Activated CD8-positive, alpha-beta T cell treated with anti-CD3 and anti-CD28 coated beads for 36 hours (primary cell): Measurements from ENCODE around the gene STK10. TPM values are rescaled to one million over a fixed set of nuclear protein-coding genes. Genes with fewer than 3 reads are reported as not detected.

ENCODE experiments used
- ATAC-seq: fragments of 200-7000 bp; cut with Tn5 transposase; one replicate; pipeline ENCODE4 v1.10.0; 2021; ENCODE audit warnings: mild to moderate bottlenecking, moderate library complexity
- CTCF ChIA-PET: fragments of 350-600 bp; sonication (Branson Sonifier 250); formaldehyde crosslinking; loops from one replicate; lab custom pipeline; 2021; ENCODE audit warnings: antibody characterized with exemption; lab: Charles Lee
- POLR2A ChIA-PET: fragments of 350-600 bp; sonication (Branson Sonifier 250); formaldehyde crosslinking; loops from one replicate; lab custom pipeline; 2021; ENCODE audit warnings: antibody characterized with exemption; lab: Charles Lee
- DNase-seq: peaks from one replicate; pipeline ENCODE4 v3.0.0-alpha.2; 2020
- H3K27ac Mint-ChIP-seq: one replicate; pipeline ENCODE4 v1.8.0; 2021; ENCODE audit warnings: mild to moderate bottlenecking, mixed read lengths
- H3K27me3 Mint-ChIP-seq: one replicate; pipeline ENCODE4 v1.8.0; 2021; ENCODE audit warnings: mixed read lengths
- H3K36me3 Mint-ChIP-seq: one replicate; pipeline ENCODE4 v1.8.0; 2021; ENCODE audit warnings: low read depth, mixed read lengths
- H3K4me1 Mint-ChIP-seq: one replicate; pipeline ENCODE4 v1.8.0; 2021; ENCODE audit warnings: low read depth, mixed read lengths
- H3K4me3 Mint-ChIP-seq: one replicate; pipeline ENCODE4 v1.8.0; 2021; ENCODE audit warnings: mild to moderate bottlenecking, moderate library complexity, mixed read lengths
- H3K9me3 Mint-ChIP-seq: one replicate; pipeline ENCODE4 v1.8.0; 2021; ENCODE audit warnings: mixed read lengths
- CTCF ChIP-seq: fragments of 200-600 bp; IDR thresholded peaks from one replicate; pipeline ENCODE4 v1.8.0; 2022; ENCODE audit warnings: antibody characterized with exemption, mild to moderate bottlenecking
- intact Hi-C: fragments of 100-400 bp; cut with micrococcal nuclease; formaldehyde crosslinking; loops from one replicate; pipeline ENCODE4 v1.10.0; 2022
- total RNA-seq, 2 experiments: library from RNA; stranded (reverse); gene quantifications; one replicate each; pipeline ENCODE4 v1.2.3, GENCODE V29; 2021

STK10 gene
- total RNA-seq, 2 experiments from 2014 or later: 142 to 143 TPM

- POLR2A ChIA-PET: interaction anchor here (0.6 to 1.8 kb wide), 6 partner anchors 11 to 263 kb away, joined by 3 to 6 read pairs (median 4); partner anchors contain the start of genes FBXW11 and STK10
- ATAC-seq (no peak), DNase-seq (no peak)
- peak overlapping the region; percentile 85 for H3K27ac Mint-ChIP-seq
- H3K9me3 Mint-ChIP-seq: peaks cover 2% of the 10 kb centered on the region
- no peak overlapping the region for H3K4me3 Mint-ChIP-seq
- intact Hi-C loops: loop anchor here (2.0 kb wide), 1 partner anchor 123 kb away; the partner anchor contains the start of gene STK10
- CTCF ChIA-PET: interaction anchor here (1.2 to 3.7 kb wide), 4 partner anchors 121 to 154 kb away, joined by 5 to 15 read pairs (median 7); partner anchors contain the start of gene STK10
- no peak for TF ChIP-seq CTCF
- peaks cover 55% of the 10 kb centered on the region for H3K4me1 Mint-ChIP-seq
- peaks cover 69% of the 10 kb centered on the region for H3K36me3 Mint-ChIP-seq
- H3K27me3 Mint-ChIP-seq: no peaks in the 10 kb centered on the region
Measured at GRCh38 chr5:172065431-172066065, 122.5 kb downstream of the STK10 start.

- POLR2A ChIA-PET: interaction anchor here (0.8 to 1.8 kb wide), 6 partner anchors 11 to 124 kb away, joined by 3 to 6 read pairs (median 4); partner anchors contain the start of gene STK10
Measured at GRCh38 chr5:172064766-172065165, 123.3 kb downstream of the STK10 start.

GRCh38 chr5:172064358-172064757 lies 123.7 kb downstream of the STK10 start:
- Mint-ChIP-seq H3K27me3 (no peaks in the 10 kb centered on the region), H3K9me3 (peaks cover 2% of the 10 kb centered on the region), H3K4me1 (peaks cover 48% of the 10 kb centered on the region), H3K36me3 (peaks cover 79% of the 10 kb centered on the region), H3K4me3 (no peak overlapping the region), H3K27ac (peak overlapping the region; percentile 63)
- DNase-seq (no peak), ATAC-seq (no peak)
- POLR2A ChIA-PET: interaction anchor here (0.8 to 1.8 kb wide), 7 partner anchors 10 to 124 kb away, joined by 3 to 6 read pairs (median 3); partner anchors contain the start of gene STK10
- CTCF ChIA-PET: interaction anchor here (1.0 to 2.1 kb wide), 6 partner anchors 9 to 229 kb away, joined by 3 to 12 read pairs (median 4); partner anchors contain the start of gene STK10
- no peak for TF ChIP-seq CTCF
- intact Hi-C loops: no loop called here

More at GRCh38 chr5:172064766-172065165, 123.3 kb downstream of the STK10 start:
- Mint-ChIP-seq H3K4me3 (no peak overlapping the region), H3K36me3 (peaks cover 77% of the 10 kb centered on the region), H3K4me1 (peaks cover 51% of the 10 kb centered on the region), H3K9me3 (peaks cover 2% of the 10 kb centered on the region), H3K27me3 (no peaks in the 10 kb centered on the region), H3K27ac (peak overlapping the region; percentile 55)
- no peak for DNase-seq
- no peak for ATAC-seq
- intact Hi-C loops: no loop called here
- no peak for TF ChIP-seq CTCF
- CTCF ChIA-PET: interaction anchor here (1.0 to 2.1 kb wide), 6 partner anchors 9 to 229 kb away, joined by 3 to 12 read pairs (median 4); partner anchors contain the start of gene STK10

- DNase-seq (no peak), ATAC-seq (no peak)
- no peak for TF ChIP-seq CTCF
- Mint-ChIP-seq H3K36me3 (peaks cover 75% of the 10 kb centered on the region), H3K27me3 (no peaks in the 10 kb centered on the region), H3K27ac (peak overlapping the region; percentile 63), H3K4me1 (peaks cover 44% of the 10 kb centered on the region), H3K9me3 (peaks cover 2% of the 10 kb centered on the region), H3K4me3 (no peak overlapping the region)
- ChIA-PET CTCF (interaction anchor here (1.2 to 2.1 kb wide), 4 partner anchors 125 to 230 kb away, joined by 3 to 12 read pairs (median 7); partner anchors contain the start of gene STK10), POLR2A (interaction anchor here (0.8 to 1.8 kb wide), 5 partner anchors 10 to 125 kb away, joined by 3 to 6 read pairs (median 4); partner anchors contain the start of gene STK10)
- intact Hi-C loops: no loop called here
Measured at GRCh38 chr5:172063463-172064235, 124.4 kb downstream of the STK10 start.
